Measurements from ENCODE around the gene DPYD. TPM values are rescaled to one million over a fixed set of nuclear protein-coding genes. Genes with fewer than 3 reads are reported as not detected.

Gene DPYD
- total and polyA plus RNA-seq, 7 donors, result 6.0 to 56.1 (median 40.2) TPM

GRCh38 chr1:97636941-97637340 lies 283.9 kb downstream of the DPYD start:
- DNase-seq, result no peak
- Histone ChIP-seq H3K36me3 (no peaks in the 10 kb centered on the region), H3K9me3 (no peaks in the 10 kb centered on the region), H3K27ac (no peak overlapping the region), H3K27me3 (no peaks in the 10 kb centered on the region), H3K4me3 (no peak overlapping the region), H3K4me1 (no peaks in the 10 kb centered on the region)
- TF ChIP-seq POLR2AphosphoS5 (IDR thresholded peaks at IDR 0.05) (no peak), EP300 (IDR thresholded peaks at IDR 0.05) (no peak), POLR2A (IDR thresholded peaks at IDR 0.05) (no peak)
- TF ChIP-seq, protein P1, sequence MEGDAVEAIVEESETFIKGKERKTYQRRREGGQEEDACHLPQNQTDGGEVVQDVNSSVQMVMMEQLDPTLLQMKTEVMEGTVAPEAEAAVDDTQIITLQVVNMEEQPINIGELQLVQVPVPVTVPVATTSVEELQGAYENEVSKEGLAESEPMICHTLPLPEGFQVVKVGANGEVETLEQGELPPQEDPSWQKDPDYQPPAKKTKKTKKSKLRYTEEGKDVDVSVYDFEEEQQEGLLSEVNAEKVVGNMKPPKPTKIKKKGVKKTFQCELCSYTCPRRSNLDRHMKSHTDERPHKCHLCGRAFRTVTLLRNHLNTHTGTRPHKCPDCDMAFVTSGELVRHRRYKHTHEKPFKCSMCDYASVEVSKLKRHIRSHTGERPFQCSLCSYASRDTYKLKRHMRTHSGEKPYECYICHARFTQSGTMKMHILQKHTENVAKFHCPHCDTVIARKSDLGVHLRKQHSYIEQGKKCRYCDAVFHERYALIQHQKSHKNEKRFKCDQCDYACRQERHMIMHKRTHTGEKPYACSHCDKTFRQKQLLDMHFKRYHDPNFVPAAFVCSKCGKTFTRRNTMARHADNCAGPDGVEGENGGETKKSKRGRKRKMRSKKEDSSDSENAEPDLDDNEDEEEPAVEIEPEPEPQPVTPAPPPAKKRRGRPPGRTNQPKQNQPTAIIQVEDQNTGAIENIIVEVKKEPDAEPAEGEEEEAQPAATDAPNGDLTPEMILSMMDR (IDR thresholded peaks at IDR 0.05), result no peak
- intact Hi-C loops (cut with DNase I), result no loop called here

GRCh38 chr1:97634758-97635157 lies 286.1 kb downstream of the DPYD start:
- Histone ChIP-seq H3K9me3 (no peaks in the 10 kb centered on the region), H3K4me3 (no peak overlapping the region), H3K36me3 (no peaks in the 10 kb centered on the region), H3K27me3 (no peaks in the 10 kb centered on the region), H3K27ac (no peak overlapping the region), H3K4me1 (peaks cover 0 to 5% (median 2%) of the 10 kb centered on the region in 4 donors)
- WGBS, 2 donors, result 75 to 84% methylated on average over 2 of the region's 2 CpGs
- intact Hi-C loops (cut with DNase I), result no loop called here
- DNase-seq, result no peak
- TF ChIP-seq, protein P1 (IDR thresholded peaks at IDR 0.05), result no peak
- no peak for TF ChIP-seq POLR2A (IDR thresholded peaks at IDR 0.05)
- TF ChIP-seq EP300 (IDR thresholded peaks at IDR 0.05), result no peak

DNA sequence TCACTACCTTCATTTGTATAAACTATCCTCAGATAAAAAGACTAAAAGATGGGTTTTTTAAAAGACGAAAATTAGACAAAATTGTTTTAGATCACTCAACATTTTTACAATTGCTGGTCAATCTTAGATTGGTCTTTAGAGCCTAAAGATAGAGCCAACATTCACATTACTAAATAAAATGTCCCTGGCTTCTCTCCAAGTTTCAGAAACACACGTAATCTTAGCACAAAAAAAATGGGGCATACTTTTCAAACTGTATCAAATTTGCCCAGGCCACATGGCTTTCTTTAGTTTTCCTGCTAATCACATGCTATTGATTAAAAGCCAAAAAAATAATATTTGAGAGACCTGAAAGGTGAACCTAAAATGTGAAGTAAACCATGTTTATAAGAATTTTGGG lies 288.1 kb downstream of the DPYD start:
- WGBS, 2 donors, result 71 to 76% methylated on average over 2 of the region's 2 CpGs
- intact Hi-C loops (cut with DNase I), result no loop called here
- Histone ChIP-seq H3K27ac (no peak overlapping the region), H3K4me3 (no peak overlapping the region), H3K36me3 (no peaks in the 10 kb centered on the region), H3K9me3 (no peaks in the 10 kb centered on the region), H3K4me1 (peaks cover 0 to 5% (median 2%) of the 10 kb centered on the region in 4 donors), H3K27me3 (no peaks in the 10 kb centered on the region)
- TF ChIP-seq POLR2AphosphoS5 (IDR thresholded peaks at IDR 0.05), result no peak
- TF ChIP-seq EP300 (IDR thresholded peaks at IDR 0.05), result no peak
- no peak for TF ChIP-seq POLR2A (IDR thresholded peaks at IDR 0.05)
- TF ChIP-seq, protein P1 (IDR thresholded peaks at IDR 0.05), result no peak
- DNase-seq, result no peak

DNA sequence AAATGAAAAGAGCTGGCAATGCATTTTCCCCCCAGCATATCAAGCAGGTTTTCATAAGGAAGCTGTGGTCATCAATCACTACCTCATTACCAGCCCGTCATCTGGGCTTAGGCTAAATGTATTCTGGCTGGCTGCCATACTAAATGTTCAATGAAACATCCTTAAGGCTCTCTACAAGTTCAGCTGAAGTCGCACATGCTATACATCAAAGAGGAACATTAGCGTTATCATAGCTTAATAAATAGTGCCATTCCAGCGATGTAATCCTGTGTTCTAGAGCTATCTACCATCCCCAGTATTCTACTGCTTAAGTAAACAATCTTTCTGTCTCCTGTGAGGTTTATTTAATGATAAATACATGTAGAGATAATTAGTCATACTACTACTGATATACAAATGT lies 288.8 kb downstream of the DPYD start:
- no peaks in the 10 kb centered on the region for H3K27me3 ChIP-seq
- H3K9me3 ChIP-seq, result no peaks in the 10 kb centered on the region
- H3K27ac ChIP-seq, result no peak overlapping the region
- TF ChIP-seq POLR2AphosphoS5 (IDR thresholded peaks at IDR 0.05) (no peak), POLR2A (IDR thresholded peaks at IDR 0.05) (no peak), EP300 (IDR thresholded peaks at IDR 0.05) (no peak)
- TF ChIP-seq, protein P1 (IDR thresholded peaks at IDR 0.05), result no peak
- 83 to 85% methylated on average over 4 of the region's 4 CpGs for WGBS, 2 donors
- intact Hi-C loops (cut with DNase I), result no loop called here
- H3K4me1 ChIP-seq, result peaks cover 0 to 5% (median 2%) of the 10 kb centered on the region in 4 donors
- DNase-seq, result no peak
- H3K4me3 ChIP-seq, result no peak overlapping the region
- no peaks in the 10 kb centered on the region for H3K36me3 ChIP-seq

- intact Hi-C loops (cut with DNase I), result no loop called here
- Histone ChIP-seq H3K36me3 (no peaks in the 10 kb centered on the region), H3K9me3 (no peaks in the 10 kb centered on the region), H3K4me3 (no peak overlapping the region), H3K27me3 (no peaks in the 10 kb centered on the region), H3K27ac (no peak overlapping the region), H3K4me1 (peaks cover 0 to 5% (median 2%) of the 10 kb centered on the region in 4 donors)
- WGBS, 2 donors, result 59 to 83% methylated on average over 3 of the region's 3 CpGs
- no peak for DNase-seq
- no peak for TF ChIP-seq EP300 (IDR thresholded peaks at IDR 0.05)
- TF ChIP-seq, protein P1 (IDR thresholded peaks at IDR 0.05), result no peak
- TF ChIP-seq POLR2AphosphoS5 (IDR thresholded peaks at IDR 0.05), result no peak
- TF ChIP-seq POLR2A (IDR thresholded peaks at IDR 0.05), result no peak
These were observed 289.9 kb downstream of the DPYD start for GRCh38 chr1:97630948-97631347.

Measured in sigmoid colon (tissue), 7 donors.